HepG2 (cell line): Measurements from ENCODE around the gene SGCE. TPM values are rescaled to one million over a fixed set of nuclear protein-coding genes. Genes with fewer than 3 reads are reported as not detected.

ENCODE experiments used
- ARNTL ChIP-seq: sonication (generic); formaldehyde crosslinking; IDR thresholded peaks from 2 replicates; pipeline ENCODE4 v1.4.0; 2020; ENCODE audit warnings: mild to moderate bottlenecking, missing genetic modification reagents
- FOXO1 ChIP-seq: sonication (generic); formaldehyde crosslinking; IDR thresholded peaks from 2 replicates; pipeline ENCODE4 v1.4.0; 2020; ENCODE audit warnings: missing genetic modification reagents
- GATAD2A ChIP-seq: IDR thresholded peaks from 2 replicates; pipeline ENCODE4 v1.6.1; 2016
- IRF9 ChIP-seq: sonication (generic); formaldehyde crosslinking; IDR thresholded peaks from 2 replicates; pipeline ENCODE4 v1.8.0; 2022; ENCODE audit warnings: missing genetic modification reagents, mild to moderate bottlenecking, borderline replicate concordance
- JUND ChIP-seq: sonication (generic); formaldehyde crosslinking; IDR thresholded peaks from 2 replicates; pipeline ENCODE4 v1.8.0; 2022; ENCODE audit warnings: mild to moderate bottlenecking, missing genetic modification reagents
- MAFF ChIP-seq: IDR thresholded peaks from 2 replicates; pipeline ENCODE4 v1.6.1; 2011; ENCODE audit warnings: low read depth, low read length, improper control_type of control experiment
- MIER2 ChIP-seq: IDR thresholded peaks from 2 replicates; pipeline ENCODE4 v1.6.1; 2016; ENCODE audit warnings: missing biosample characterization, missing genetic modification reagents
- MYC ChIP-seq: sonication (generic); formaldehyde crosslinking; IDR thresholded peaks from 2 replicates; pipeline ENCODE4 v1.9.0; 2021; ENCODE audit warnings: missing genetic modification reagents, borderline replicate concordance
- NFE2L1 ChIP-seq: sonication (generic); formaldehyde crosslinking; IDR thresholded peaks from 2 replicates; pipeline ENCODE4 v1.4.0; 2020; ENCODE audit warnings: missing genetic modification reagents, mild to moderate bottlenecking, borderline replicate concordance
- SIX1 ChIP-seq: sonication (generic); formaldehyde crosslinking; IDR thresholded peaks from 2 replicates; pipeline ENCODE4 v1.4.0; 2020; ENCODE audit warnings: missing genetic modification reagents, borderline replicate concordance
- TBX2 ChIP-seq: sonication (generic); formaldehyde crosslinking; IDR thresholded peaks from 2 replicates; pipeline ENCODE4 v1.5.0; 2020; ENCODE audit warnings: missing genetic modification reagents, mild to moderate bottlenecking, borderline replicate concordance
- TRIM24 ChIP-seq: sonication (generic); formaldehyde crosslinking; IDR thresholded peaks from 2 replicates; pipeline ENCODE4 v1.8.0; 2022; ENCODE audit warnings: mild to moderate bottlenecking, missing genetic modification reagents
- TSC22D2 ChIP-seq: sonication (generic); formaldehyde crosslinking; IDR thresholded peaks from 2 replicates; pipeline ENCODE4 v1.5.1; 2020; ENCODE audit warnings: missing genetic modification reagents, mild to moderate bottlenecking, borderline replicate concordance
- ZFY ChIP-seq: sonication (generic); formaldehyde crosslinking; IDR thresholded peaks from 2 replicates; pipeline ENCODE4 v1.4.0; 2020; ENCODE audit warnings: missing genetic modification reagents
- ZNF329 ChIP-seq: sonication (generic); formaldehyde crosslinking; IDR thresholded peaks from 2 replicates; pipeline ENCODE4 v1.9.0; 2021; ENCODE audit warnings: low read depth, mild to moderate bottlenecking, missing genetic modification reagents
- ZNF644 ChIP-seq: IDR thresholded peaks from 2 replicates; pipeline ENCODE4 v1.6.1; 2016; ENCODE audit warnings: low read depth
- polyA plus RNA-seq, 8 experiments: library from polyadenylated mRNA; depleted of rRNA in 3 of 8; stranded (reverse) in 7 of 8; unstranded in 1 of 8; fragments of >200 nt; fragmentation: Illumina TruSeq in 4 of 8; extraction: Trizol in 4 of 8; gene quantifications; 2 replicates each; pipeline versions ENCODE4 v1.2.1 to v1.2.3, GENCODE V29; 2011 to 2016; ENCODE audit warnings: low read depth in 4 of 8, missing spikeins in 1 of 8, mixed read lengths in 1 of 8; ENCODE audit not compliant: insufficient read depth in 1 of 8
- total RNA-seq, 5 experiments: library from RNA; depleted of rRNA; stranded (reverse); fragments of >200 nt; fragmentation: Illumina TruSeq; extraction: Trizol; gene quantifications; 2 replicates each; pipeline ENCODE4 v1.2.3, GENCODE V29; 2016; ENCODE audit warnings: low read depth in 1 of 5
- TF ChIP-seq, protein P1 (sequence below): IDR thresholded peaks from 2 replicates; pipeline ENCODE4 v1.6.1; 2016
- TF ChIP-seq, protein P2 (sequence below): sonication (generic); formaldehyde crosslinking; IDR thresholded peaks from 2 replicates; pipeline ENCODE4 v1.4.0; 2020; ENCODE audit warnings: mild to moderate bottlenecking, missing genetic modification reagents
- TF ChIP-seq, protein P3 (sequence below): sonication (generic); formaldehyde crosslinking; IDR thresholded peaks from 2 replicates; pipeline ENCODE4 v1.8.0; 2022; ENCODE audit warnings: mild to moderate bottlenecking, missing genetic modification reagents; ENCODE audit not compliant: insufficient replicate concordance
- TF ChIP-seq, protein P4 (sequence below): sonication (generic); formaldehyde crosslinking; IDR thresholded peaks from 2 replicates; pipeline ENCODE4 v1.4.0; 2020; ENCODE audit warnings: mild to moderate bottlenecking, missing genetic modification reagents

The SGCE gene
- total and polyA plus RNA-seq, 2 of the 13 experiments (the other 11 are each of a cell fraction or from before 2014, with no cell fraction given), result 52.3 to 71.1 TPM

- TF ChIP-seq, protein P1, sequence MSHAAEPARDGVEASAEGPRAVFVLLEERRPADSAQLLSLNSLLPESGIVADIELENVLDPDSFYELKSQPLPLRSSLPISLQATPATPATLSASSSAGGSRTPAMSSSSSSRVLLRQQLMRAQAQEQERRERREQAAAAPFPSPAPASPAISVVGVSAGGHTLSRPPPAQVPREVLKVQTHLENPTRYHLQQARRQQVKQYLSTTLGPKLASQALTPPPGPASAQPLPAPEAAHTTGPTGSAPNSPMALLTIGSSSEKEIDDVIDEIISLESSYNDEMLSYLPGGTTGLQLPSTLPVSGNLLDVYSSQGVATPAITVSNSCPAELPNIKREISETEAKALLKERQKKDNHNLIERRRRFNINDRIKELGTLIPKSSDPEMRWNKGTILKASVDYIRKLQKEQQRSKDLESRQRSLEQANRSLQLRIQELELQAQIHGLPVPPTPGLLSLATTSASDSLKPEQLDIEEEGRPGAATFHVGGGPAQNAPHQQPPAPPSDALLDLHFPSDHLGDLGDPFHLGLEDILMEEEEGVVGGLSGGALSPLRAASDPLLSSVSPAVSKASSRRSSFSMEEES, result peak; percentile 73; the same call in 1 of the 2 replicates
- TF ChIP-seq SIX1 (CRISPR knock-in tag) (peak; percentile 51; the same call in 1 of the 2 replicates), TSC22D2 (CRISPR knock-in tag) (no peak), ZFY (CRISPR knock-in tag) (no peak), ARNTL (no peak), ZNF329 (CRISPR knock-in tag) (no peak), MAFF (peak; percentile 47; the same call in 1 of the 2 replicates), IRF9 (CRISPR knock-in tag) (no peak), NFE2L1 (no peak), FOXO1 (CRISPR knock-in tag) (no peak), TBX2 (CRISPR knock-in tag) (no peak), MIER2 (CRISPR knock-in tag) (no peak), GATAD2A (peak; percentile 89), TRIM24 (CRISPR knock-in tag) (no peak), ZNF644 (CRISPR knock-in tag) (peak; percentile 99), JUND (0 out of 2 replicates have a peak, but pooled peaks have one; percentile 35), MYC (CRISPR knock-in tag) (no peak)
- TF ChIP-seq, protein P2, sequence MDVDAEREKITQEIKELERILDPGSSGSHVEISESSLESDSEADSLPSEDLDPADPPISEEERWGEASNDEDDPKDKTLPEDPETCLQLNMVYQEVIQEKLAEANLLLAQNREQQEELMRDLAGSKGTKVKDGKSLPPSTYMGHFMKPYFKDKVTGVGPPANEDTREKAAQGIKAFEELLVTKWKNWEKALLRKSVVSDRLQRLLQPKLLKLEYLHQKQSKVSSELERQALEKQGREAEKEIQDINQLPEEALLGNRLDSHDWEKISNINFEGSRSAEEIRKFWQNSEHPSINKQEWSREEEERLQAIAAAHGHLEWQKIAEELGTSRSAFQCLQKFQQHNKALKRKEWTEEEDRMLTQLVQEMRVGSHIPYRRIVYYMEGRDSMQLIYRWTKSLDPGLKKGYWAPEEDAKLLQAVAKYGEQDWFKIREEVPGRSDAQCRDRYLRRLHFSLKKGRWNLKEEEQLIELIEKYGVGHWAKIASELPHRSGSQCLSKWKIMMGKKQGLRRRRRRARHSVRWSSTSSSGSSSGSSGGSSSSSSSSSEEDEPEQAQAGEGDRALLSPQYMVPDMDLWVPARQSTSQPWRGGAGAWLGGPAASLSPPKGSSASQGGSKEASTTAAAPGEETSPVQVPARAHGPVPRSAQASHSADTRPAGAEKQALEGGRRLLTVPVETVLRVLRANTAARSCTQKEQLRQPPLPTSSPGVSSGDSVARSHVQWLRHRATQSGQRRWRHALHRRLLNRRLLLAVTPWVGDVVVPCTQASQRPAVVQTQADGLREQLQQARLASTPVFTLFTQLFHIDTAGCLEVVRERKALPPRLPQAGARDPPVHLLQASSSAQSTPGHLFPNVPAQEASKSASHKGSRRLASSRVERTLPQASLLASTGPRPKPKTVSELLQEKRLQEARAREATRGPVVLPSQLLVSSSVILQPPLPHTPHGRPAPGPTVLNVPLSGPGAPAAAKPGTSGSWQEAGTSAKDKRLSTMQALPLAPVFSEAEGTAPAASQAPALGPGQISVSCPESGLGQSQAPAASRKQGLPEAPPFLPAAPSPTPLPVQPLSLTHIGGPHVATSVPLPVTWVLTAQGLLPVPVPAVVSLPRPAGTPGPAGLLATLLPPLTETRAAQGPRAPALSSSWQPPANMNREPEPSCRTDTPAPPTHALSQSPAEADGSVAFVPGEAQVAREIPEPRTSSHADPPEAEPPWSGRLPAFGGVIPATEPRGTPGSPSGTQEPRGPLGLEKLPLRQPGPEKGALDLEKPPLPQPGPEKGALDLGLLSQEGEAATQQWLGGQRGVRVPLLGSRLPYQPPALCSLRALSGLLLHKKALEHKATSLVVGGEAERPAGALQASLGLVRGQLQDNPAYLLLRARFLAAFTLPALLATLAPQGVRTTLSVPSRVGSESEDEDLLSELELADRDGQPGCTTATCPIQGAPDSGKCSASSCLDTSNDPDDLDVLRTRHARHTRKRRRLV (CRISPR knock-in tag), result no peak
- TF ChIP-seq, protein P3, sequence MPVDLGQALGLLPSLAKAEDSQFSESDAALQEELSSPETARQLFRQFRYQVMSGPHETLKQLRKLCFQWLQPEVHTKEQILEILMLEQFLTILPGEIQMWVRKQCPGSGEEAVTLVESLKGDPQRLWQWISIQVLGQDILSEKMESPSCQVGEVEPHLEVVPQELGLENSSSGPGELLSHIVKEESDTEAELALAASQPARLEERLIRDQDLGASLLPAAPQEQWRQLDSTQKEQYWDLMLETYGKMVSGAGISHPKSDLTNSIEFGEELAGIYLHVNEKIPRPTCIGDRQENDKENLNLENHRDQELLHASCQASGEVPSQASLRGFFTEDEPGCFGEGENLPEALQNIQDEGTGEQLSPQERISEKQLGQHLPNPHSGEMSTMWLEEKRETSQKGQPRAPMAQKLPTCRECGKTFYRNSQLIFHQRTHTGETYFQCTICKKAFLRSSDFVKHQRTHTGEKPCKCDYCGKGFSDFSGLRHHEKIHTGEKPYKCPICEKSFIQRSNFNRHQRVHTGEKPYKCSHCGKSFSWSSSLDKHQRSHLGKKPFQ, result no peak
- TF ChIP-seq, protein P4, sequence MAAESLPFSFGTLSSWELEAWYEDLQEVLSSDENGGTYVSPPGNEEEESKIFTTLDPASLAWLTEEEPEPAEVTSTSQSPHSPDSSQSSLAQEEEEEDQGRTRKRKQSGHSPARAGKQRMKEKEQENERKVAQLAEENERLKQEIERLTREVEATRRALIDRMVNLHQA, result no peak
These were observed 41.4 kb upstream of the SGCE start (continued) for GRCh38 chr7:94697035-94697974.
